Stimulated activated CD8-positive, alpha-beta memory T cell treated with anti-CD3 and anti-CD28 coated beads, Interleukin-7, amount 100 ng/mL, for 4 hours (primary cell): ENCODE measurements around the gene THAP8.
"Not testable (repeated sequence)": the region's sequence is repeated elsewhere in the genome, so short reads cannot be mapped to it uniquely, and the experiment has no call there.

Experiments used
- DNase-seq, 2 donors: peaks; one replicate each; pipeline ENCODE4 v3.0.0-alpha.2; 2020; ENCODE audit warnings: low read depth in 2 of 2

THAP8 gene

DNA sequence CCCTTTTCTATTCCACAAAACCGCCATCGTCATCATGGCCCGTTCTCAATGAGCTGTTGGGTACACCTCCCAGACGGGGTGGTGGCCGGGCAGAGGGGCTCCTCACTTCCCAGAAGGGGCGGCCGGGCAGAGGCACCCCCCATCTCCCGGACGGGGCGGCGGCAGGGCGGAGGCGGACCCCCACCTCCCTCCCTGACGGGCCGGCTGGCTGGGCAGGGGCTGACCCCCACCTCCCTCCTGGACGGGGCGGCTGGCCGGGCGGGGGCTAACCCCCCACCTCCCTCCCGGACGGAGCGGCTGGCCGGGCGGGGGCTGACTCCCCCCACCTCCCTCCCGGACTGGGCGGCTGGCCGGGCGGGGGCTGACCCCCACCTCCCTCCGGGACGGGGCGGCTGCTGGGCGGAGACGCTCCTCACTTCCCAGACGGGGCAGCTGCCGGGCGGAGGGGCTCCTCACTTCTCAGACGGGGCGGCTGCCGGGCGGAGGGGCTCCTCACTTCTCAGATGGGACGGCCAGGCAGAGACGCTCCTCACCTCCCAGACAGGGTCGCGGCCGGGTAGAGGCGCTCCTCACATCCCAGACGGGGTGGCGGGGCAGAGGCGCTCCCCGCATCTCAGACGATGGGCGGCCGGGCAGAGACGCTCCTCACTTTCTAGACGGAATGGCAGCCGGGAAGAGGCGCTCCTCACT is 14.9 kb upstream of the THAP8 start:
- DNase-seq = not testable (repeated sequence)

DNA sequence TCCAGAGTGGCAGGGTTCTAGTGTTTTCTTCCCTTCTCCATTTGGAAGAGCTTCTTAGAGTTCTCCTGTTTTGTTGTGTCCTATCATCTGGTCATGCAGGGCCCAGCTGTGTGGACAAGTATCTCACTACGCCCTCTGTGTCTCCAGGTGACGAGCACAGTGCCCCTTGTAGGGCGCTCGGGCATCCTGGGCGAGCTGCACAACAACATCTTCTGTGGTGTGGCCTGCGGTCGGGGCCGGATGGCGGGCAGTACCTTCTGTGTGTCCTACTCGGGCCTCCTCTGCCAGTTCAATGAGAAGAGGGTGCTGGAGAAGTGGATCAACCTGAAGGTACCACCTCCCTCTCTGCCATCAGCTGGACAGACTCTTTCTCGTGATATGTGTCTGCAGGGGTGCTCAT is 13.6 kb upstream of the THAP8 start:
- no peak for DNase-seq

DNA sequence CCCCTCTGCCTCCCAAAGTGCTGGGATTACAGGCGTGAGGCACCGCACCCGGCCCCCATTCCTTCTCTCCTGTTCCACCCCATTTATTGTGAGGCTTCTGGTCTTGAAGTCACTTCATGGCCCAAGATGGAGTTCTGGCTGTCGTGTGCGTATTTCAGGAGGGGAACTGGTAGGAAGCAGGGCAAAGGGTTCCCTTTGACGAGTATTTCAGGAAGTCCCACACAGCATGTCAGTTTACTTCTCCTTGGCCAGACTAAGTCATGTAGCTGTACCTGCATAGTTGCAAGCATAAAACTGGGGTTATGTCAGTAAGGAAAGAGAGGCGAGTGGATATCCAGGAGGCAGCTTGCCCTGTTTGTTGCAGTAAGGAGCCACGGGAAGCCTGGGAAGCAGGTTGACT is 10.7 kb upstream of the THAP8 start:
- no peak for DNase-seq

DNA sequence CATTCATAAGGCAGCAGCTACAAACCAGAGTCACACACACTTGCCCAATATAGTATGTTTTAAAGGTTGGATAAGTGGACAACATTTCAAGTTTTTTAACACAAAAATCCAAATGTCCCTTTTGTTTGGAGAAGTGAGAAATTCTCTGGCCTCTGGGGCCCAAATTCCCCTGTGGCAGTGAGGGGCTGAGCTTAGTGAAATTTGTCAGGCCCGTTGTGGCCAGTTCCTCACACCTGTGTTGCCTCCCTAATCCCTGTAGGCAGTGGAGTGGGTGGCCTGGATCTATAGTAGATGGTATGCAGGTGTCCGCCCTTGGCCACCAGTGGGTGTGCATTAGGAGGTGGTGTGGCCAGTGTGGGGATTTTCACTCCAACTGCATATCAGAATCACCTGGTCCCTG is 7.3 kb upstream of the THAP8 start:
- DNase-seq = no peak

DNA sequence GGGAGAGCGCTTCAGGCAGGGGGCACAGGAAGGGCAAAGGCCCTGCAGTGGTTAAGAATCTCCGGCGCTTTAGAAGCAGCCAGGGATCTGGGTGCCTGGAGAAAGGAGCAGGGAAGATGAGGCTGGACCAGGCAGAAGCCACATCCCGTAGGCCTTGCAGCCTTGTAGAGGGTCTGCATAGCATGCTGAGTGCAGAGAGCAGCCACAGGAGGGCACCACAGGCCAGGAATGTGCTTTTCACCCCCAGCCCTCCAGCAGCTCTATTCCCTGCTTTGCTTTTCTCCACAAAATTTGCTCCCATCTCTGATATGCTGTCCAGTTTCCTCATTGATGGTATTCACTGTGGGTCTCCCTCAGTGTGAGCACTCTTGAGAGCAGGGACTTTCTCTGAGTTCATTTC is 6.3 kb upstream of the THAP8 start:
- DNase-seq = no peak

DNA sequence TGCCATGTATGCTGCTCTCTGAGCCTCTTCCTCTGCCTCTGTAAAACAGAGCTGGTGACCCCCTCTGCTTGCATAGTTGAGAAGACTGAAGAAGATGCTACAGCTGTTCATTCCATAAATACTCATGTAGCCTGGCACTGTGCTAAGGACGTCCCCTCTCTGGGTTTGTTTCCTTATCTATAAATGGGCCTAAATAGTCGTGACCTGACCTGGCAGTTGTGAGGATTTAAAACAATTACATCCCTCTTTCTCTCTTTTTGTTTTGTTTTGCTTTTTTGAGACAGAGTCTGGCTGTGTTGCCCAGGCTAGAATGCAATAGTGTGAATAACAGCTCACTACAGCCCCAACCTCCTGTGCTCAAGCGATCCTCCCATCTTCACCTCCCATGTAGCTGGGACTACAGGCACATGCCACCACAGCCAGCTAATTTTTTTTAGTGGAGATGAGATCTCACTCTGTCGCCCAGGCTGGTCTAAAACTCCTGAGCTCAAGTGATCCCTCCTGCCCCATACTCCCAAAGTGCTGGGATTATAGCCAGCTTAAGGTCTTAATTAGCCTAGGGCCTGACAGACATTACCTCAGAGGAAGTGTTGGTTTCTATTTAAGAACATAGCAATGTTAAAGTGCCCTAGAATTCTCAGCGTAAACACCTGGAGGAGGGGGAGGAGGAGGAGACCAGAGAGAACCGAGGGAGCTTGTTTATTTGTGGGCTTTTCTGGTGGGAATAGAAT is 5.3 kb upstream of the THAP8 start:
- no peak for DNase-seq

DNA sequence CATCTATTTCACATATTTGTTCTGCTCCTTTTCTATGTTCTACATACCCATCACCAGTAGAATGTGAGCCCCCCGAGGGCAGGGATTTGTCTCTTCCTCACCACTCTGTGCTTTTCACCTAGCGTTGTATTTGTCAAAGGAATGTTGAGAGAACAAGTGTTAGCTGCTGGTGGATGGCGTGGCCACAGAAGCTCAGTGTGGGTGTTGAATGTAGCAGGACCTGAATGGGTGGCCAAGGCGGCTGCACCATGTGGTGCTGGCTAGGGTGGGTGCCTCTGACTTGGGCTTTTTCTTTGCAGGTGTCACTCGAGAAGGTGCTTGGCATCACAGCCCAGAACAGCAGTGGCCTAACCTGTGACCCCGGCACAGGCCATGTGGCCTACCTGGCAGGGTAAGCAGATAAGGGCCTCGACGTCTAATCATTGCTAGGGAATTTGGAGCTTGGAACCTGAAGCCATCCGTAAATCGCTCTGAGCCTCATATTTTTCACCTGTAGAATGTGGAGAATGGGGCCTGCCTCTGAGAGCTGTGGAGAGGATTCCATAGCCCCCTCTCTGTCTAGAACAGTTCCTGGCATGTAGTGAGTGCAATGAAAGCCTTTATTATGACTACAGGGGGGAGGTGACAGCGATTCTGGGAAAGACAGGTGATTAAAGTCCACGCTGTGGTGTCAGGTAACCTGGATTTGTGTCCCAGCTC is 4.5 kb upstream of the THAP8 start:
- no peak for DNase-seq

DNA sequence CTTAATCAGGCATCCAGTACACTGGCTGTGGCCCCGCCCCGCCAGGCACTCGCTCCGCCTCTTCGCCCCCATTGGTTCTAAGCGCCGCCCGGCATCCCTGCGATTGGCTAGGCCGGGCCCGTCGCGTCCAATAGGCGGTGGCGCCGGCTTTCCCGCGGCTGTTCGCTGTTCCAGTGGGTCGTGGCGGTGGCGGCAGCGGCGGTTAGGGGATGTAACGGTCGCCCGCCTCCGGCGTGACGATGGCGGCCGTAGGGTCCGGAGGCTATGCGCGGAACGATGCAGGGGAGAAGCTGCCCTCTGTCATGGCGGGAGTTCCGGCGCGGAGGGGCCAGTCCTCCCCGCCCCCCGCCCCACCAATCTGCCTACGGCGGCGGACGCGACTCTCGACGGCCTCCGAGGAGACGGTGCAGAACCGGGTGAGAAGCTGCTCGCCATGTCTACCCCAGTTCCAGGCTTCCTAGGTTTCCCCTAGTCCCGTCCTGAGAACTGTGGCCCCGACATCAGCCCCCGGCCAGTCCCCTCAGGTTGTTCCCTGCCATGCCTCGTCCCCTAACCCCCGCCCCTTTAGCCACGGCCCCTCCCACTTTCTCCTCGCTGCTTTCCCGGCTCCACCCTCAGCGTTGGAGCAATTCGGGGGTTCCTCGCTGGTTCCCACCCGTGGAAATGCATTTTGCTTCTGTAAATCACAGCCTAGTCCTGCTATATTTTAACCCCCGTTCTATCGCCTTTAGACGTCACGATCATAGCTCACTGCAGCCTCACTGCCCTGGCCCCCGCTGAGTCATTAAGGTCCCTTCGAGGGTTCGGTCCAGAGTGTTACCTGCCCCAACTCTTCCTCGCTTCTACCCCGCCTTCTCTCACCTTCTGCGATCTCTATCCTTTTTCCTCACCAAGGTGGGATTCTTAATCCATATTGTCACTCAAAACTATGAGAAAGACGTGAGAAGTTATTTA is 925 bp upstream of the THAP8 start, which contains the start of gene WDR62:
Gene WDR62, plus strand, starts transcription at position 165 of the 954 bp plus-strand sequence. Its CDS starts 75 bp downstream, at position 240.
- peak; percentile 89 to 92 for DNase-seq

DNA sequence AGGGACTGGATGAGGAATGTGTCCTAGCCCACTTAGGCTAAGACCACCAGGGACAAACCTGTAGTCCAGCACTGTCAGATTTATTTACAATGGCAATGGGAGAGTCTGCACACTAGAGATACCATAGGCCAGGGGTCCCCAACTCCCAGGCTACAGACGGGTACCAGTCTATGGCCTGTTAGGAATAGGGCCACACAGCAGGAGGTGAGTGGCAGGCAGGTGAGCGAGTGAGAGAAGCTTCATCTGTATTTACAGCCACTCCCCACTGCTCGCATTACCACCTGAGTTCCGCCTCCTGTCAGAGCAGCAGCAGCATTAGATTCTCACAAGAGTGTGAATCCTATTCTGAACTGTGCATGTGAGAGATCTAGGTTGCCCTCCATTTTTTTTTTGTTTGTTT is 2.4 kb downstream of the THAP8 start:
- no peak for DNase-seq

DNA sequence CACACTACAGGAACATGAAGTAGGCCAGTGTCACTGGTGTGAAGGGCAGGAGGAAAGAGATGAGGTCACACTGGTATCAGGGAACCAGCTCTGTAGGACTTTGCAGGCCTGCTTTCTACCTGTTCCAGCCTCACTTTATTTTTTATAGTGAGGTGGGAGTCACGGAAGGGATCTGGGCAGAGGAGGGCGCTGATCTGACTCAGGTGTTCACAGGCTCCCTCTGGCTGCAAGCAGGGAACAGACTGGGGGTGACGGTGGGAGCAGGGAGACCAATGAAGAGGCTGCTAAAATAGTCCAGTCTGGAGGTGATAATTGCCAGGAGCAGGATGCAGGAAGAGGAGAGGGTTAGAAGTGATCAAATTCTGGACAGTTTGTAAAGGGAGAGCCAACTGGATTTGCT is 2.8 kb downstream of the THAP8 start:
- DNase-seq = no peak

DNA sequence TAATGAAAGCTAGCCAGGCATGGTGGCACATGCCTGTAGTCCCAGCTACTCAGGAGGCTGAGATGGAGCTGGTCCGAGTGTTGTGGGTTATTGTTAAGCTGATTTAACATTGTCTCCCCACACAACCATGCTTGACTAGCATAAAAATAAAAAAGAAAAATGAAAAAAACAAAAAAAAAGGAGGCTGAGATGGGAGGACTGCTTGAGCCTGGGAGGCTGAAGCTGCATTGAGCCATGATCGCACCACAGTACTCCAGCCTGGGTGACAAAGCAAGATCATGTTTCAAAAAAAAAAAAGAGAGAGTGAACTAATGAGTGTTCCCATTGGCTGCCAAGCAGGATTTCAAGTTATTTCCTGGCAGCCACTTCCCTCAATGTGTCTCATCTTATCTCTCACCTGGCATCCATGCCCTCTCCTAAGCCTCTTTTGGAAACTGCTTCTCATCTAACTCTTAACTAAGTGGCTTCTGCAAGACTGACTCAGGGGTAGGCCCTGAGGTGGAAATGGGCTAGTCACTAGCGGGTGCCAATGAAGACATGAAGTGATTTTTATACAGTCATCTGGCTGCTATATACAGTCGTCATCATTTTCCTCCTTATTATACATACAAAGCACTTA is 4.9 kb downstream of the THAP8 start:
- no peak for DNase-seq

DNA sequence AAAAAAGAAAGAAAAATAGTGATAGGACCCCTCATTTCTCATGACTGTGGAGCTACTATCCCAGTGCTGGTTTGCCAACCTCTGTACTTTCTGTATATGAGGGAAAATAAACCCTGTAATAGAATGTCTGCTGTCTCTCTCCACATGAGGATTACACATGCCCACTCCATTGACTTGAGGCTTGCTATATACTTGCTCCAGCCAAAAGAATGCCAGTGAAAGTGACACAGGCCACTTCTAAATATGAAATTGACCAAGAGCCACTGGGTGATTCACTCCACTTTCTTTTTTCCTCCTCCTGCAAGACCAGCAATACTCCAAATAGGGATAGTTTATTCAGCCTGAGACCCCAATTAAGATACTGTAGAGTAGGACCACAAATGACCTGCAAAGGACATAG is 6.2 kb downstream of the THAP8 start:
- DNase-seq = no peak

DNA sequence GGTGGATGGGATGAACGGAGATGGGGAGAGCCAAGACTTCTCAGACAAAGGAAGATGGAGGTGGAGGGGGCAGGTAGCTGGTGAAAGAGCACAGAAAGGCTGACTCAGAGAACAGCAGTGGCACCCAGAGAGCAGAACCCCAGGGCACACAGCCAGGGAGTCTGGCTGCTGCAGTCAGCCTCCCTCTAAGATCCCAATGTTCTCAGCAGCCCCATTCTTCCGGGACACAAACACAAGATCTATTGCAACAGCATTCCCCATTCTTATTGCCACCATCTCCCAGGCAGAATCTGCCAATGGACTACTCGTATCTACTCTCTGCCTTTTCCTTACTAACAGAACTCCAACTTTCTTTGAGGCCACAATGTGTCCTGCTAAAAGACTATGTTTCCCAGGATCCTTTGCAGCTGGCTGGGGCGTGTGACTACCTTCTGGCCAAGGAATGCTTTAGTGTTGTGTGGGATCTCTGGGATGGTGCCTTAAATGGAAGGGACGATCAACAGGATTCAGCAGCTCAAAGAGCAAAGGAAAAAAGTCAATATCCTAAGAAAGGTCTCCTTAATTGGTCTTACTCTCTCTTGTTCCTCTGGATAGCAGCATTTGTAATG is 7.5 kb downstream of the THAP8 start:
- no peak for DNase-seq

DNA sequence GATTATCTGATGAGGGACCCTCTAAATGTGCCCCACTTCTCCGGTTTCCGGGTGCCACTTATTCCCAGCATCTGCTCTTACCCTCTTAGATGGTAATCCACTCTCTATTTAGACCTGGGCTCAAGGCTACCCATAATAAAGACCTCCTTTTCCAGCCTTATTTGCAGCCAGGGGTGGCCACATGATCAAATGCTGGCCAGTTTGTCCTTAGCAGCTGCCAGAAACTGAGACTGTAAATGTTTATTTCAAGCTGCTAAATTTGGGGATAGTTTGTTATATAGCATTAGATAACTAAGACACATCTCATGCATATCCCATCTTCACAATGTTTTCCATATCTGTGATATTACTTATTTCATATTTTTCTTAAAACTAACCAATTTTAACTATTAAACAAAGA is 10.1 kb downstream of the THAP8 start:
- DNase-seq = no peak

DNA sequence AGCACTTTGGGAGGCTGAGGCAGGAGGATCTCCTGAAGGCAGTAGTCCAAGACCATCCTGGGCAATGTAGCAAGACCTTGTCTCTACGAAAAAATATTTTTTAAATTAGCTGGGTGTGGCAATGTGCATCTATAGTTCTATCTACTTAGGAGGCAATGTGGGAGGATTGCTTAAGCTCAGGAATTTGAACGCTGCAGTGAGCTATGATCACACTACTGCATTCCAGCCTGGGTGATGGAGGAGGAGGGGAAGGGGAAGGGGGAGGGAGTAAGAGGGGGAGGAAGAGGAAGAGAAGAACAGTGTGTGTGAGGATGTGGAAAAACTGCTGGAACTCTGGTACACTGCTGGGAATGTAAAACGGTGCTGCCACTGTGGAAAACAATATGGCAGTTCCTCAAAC is 12.3 kb downstream of the THAP8 start:
- no peak for DNase-seq

DNA sequence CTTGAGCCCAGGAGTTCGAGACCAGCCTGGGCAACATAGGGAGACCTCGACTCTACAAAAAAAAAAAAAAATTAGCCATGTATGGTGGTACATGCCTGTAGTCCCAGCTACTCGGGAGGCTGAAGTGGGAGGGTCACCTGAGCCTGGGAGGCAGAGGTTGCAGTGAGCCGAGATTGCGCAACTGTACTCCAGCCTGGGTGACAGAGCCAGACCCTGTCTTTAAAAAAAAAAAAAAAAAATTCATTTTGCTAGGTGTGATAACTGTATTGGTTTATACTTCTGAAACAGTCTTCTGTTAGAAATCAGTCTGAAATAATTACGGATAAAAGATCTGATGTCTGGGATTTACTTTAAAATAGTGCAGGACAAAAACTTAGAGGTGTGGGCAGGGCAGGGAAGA is 13.0 kb downstream of the THAP8 start:
- not testable (repeated sequence) for DNase-seq

DNA sequence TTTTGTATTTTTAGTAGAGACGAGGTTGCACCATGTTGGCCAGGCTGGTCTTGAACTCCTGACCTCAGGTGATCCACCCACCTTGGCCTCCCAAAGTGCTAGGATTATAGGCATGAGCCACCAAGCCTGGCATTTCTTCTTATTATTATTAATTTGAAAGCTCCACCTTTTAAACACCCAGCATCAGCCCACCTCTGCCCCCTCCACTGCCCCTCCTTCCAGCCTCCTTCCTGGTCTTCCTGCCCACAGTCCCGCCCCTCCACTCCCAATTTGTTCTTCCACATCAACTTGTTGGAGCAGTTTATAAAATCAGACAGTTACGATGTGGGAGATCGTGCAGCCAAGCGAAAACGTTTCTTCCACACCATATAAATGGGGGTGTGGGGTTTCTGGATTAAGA is 13.6 kb downstream of the THAP8 start:
- DNase-seq = no peak

DNA sequence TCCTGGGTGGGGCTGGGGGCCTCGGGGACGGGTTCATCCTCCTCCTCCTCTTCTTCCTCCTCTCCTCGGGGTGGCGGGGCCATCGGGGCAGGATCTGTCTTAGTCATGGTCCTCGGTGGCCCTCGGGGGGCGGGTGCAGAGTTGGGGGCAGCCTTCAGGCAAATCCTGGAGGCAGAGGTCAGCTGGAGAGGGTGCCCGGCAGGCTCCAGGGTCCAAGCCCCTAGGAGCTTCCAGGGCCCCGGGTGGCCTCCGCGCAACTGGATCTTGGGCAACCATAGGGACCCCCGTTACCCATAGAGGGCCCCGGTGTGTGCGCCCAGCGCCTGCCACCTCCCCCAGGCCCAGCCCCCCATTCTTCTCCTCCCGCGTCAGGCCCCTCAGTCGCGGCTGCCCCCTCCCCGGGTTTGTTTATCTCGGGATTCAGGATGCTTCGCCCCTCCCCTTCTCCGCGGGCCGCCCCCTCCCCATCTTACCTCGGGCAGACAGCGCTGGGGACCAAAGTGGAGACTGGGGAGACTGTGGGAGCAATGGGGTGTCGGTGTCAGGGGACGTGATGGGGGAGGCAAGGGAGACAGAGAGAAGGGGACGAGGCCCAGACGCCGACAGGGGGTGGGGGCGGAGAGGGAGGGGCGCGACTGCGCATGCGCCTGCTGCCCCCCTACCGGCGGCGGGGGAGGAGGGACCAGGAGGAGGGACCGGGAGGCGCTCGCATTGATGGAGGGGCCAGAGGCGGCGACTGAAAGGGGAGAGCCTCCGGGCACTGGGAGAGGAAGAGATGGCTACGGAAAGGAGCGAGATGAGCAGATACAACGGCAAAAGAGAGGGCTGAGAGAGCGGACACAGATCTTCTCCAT is 21.6 kb downstream of the THAP8 start, which contains the start of gene CLIP3:
Gene CLIP3, minus strand, starts transcription at position 623 of the 854 bp plus-strand sequence. Its CDS starts 516 bp downstream, at position 107.
- DNase-seq = peak; percentile 21 to 56

DNA sequence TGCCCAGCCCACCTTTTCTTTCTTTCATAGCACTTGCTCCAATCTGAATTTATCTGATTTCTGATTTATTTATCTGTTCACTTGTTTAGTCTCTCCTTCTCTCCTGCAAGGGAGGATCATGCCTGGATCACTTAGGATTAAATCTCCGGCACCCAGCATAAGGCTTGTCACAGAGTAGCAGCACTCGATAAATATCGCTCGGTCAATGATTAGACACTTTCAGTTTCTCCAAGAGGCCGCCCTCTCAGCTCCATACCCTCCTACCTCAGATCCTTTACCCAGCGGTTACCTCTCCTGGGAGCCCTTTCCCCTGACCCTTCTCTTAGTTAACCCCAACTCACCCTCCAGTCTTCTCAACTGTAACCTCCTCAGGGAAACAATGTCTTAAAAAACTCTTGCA is 22.8 kb downstream of the THAP8 start:
- DNase-seq = no peak
